ENCODE measurements around the gene SYNGR2.

The SYNGR2 gene

GRCh38 chr17:78168242-78168902, at the start of gene SYNGR2:
Gene SYNGR2 (plus strand): TSS chr17:78168581. CDS start chr17:78168617, 36 bp downstream.
- peak; percentile 87 for DNase-seq

GRCh38 chr17:78118801-78119241, 49.6 kb upstream of the SYNGR2 start:
- no peak for DNase-seq

GRCh38 chr17:78120537-78120936, 47.8 kb upstream of the SYNGR2 start:
- DNase-seq = no peak

GRCh38 chr17:78120971-78121800, 47.2 kb upstream of the SYNGR2 start:
- peak; percentile 46 for DNase-seq

GRCh38 chr17:78121801-78122215, 46.6 kb upstream of the SYNGR2 start:
- no peak for DNase-seq

GRCh38 chr17:78122216-78122930, 46.0 kb upstream of the SYNGR2 start:
- peak; percentile 20 for DNase-seq

- peak; percentile 18 for DNase-seq
Measured at GRCh38 chr17:78122931-78123249, 45.5 kb upstream of the SYNGR2 start.

- DNase-seq = no peak
Measured at GRCh38 chr17:78123258-78123929, 45.0 kb upstream of the SYNGR2 start.

- DNase-seq = peak; percentile 15
Measured at GRCh38 chr17:78124081-78124835, 44.1 kb upstream of the SYNGR2 start.

- DNase-seq = no peak
Measured at GRCh38 chr17:78124836-78125137, 43.6 kb upstream of the SYNGR2 start.

GRCh38 chr17:78125138-78125913, 43.1 kb upstream of the SYNGR2 start:
- peak; percentile 44 for DNase-seq

- DNase-seq = no peak
Measured at GRCh38 chr17:78125976-78126894, 42.1 kb upstream of the SYNGR2 start.

- DNase-seq = no peak
Measured at GRCh38 chr17:78126895-78127238, 41.5 kb upstream of the SYNGR2 start.

GRCh38 chr17:78127239-78127887, 41.0 kb upstream of the SYNGR2 start:
- DNase-seq = peak; percentile 66

- peak; percentile 26 for DNase-seq
Measured at GRCh38 chr17:78127888-78128550, 40.4 kb upstream of the SYNGR2 start.

GRCh38 chr17:78128551-78129350, 39.6 kb upstream of the SYNGR2 start, which contains the start of gene TMC6:
Gene TMC6 (minus strand): TSS chr17:78128755. CDS start chr17:78126832, 1,923 bp downstream.
- peak; percentile 66 for DNase-seq

GRCh38 chr17:78129351-78130089, 38.9 kb upstream of the SYNGR2 start:
- DNase-seq = peak; percentile 29

- no peak for DNase-seq
Measured at GRCh38 chr17:78130090-78130436, 38.3 kb upstream of the SYNGR2 start.
